Suprapubic skin (tissue), 3 donors: ENCODE results near the gene ZSWIM3.

ENCODE experiments used
- EP300 ChIP-seq: sonication (generic); formaldehyde crosslinking; IDR thresholded peaks from one replicate; pipeline ENCODE4 v1.6.1; 2017; ENCODE audit warnings: antibody characterized with exemption
- POLR2A ChIP-seq, 2 donors: fragments of 450-650 bp; IDR thresholded peaks; one replicate each; pipeline ENCODE4 v1.6.1; 2017; ENCODE audit warnings: antibody characterized with exemption in 2 of 2, mild to moderate bottlenecking in 2 of 2, moderate library complexity in 2 of 2
- TF ChIP-seq, protein P1 (sequence below), 2 donors: fragments of 200-600 bp in 1 of 2; fragments of 450-650 bp in 1 of 2; sonication (generic) in 1 of 2; IDR thresholded peaks; one replicate each; pipeline ENCODE4 v1.5.1; 2016 to 2019; ENCODE audit warnings: antibody characterized with exemption in 2 of 2, mild to moderate bottlenecking in 1 of 2, moderate library complexity in 1 of 2

DNA sequence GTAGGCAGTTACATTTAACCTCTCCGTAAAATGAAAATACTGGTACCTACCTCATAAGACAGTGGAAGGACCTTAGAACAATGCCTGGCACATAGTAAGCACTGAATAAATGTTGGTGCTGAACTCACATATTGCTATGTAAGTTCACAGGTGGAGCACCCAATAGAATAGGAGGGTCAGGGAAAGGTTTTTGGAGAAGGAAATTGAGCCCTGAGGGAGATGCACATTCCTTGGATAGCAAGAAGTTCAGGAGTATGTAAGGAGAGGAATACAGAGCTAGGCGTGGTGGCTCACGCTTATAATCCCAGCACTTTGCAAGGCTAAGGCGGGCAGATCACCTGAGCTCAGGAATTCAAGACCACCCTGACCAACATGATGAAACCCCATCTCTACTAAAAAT lies 37.9 kb upstream of the ZSWIM3 start:
- TF ChIP-seq, protein P1, sequence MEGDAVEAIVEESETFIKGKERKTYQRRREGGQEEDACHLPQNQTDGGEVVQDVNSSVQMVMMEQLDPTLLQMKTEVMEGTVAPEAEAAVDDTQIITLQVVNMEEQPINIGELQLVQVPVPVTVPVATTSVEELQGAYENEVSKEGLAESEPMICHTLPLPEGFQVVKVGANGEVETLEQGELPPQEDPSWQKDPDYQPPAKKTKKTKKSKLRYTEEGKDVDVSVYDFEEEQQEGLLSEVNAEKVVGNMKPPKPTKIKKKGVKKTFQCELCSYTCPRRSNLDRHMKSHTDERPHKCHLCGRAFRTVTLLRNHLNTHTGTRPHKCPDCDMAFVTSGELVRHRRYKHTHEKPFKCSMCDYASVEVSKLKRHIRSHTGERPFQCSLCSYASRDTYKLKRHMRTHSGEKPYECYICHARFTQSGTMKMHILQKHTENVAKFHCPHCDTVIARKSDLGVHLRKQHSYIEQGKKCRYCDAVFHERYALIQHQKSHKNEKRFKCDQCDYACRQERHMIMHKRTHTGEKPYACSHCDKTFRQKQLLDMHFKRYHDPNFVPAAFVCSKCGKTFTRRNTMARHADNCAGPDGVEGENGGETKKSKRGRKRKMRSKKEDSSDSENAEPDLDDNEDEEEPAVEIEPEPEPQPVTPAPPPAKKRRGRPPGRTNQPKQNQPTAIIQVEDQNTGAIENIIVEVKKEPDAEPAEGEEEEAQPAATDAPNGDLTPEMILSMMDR (IDR thresholded peaks at IDR 0.05) = no peak
- TF ChIP-seq EP300 = no peak
- no peak for TF ChIP-seq POLR2A (IDR thresholded peaks at IDR 0.05)
